ENCODE data around the gene WDR53. TPM values are rescaled to one million over a fixed set of nuclear protein-coding genes. Genes with fewer than 3 reads are reported as not detected.

WDR53 gene
- polyA plus RNA-seq, 1 donor (not counting 4 experiments of a cell fraction or from before 2014, with no cell fraction given): 14.2 TPM

DNA sequence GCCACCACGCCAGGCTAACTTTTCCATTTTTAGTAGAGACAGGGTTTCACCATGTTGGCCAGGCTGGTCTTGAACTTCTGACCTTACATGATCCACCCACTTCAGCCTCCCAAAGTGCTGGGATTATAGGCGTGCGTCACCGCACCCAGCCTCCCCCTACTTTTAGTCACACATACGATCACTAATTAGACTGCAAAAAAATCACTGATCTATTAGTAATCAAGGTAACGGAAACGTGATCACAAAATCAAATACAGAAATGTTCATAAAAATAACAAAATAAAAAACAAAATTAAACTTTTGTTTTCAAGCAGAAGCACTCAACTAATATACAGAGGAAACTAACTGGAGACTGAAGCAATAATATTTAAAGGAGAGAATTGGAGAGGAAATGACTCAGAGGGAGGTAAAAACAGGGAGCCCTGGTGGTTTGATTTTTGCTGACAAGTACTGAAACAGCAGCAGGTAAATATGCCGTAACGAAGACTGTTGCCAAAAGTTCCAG, 4.6 kb downstream of the WDR53 start:
- H3K9ac ChIP-seq (ENCODE audit: control insufficient read depth, extremely low read depth, insufficient read depth, low read length): peak overlapping the region; percentile 5
- dilution Hi-C loops (cut with MboI; ENCODE audit: extremely low pct_ligation_motif_present, low sequenced_read_pairs): no loop called here
- H3K4me2 ChIP-seq (ENCODE audit: control insufficient read depth, extremely low read depth, insufficient read depth, low read depth, low read length): peak overlapping the region; percentile 47
- no peaks in the 10 kb centered on the region for H3K9me3 ChIP-seq (ENCODE audit: control insufficient read depth, low read depth, low read length)
- H3K36me3 ChIP-seq (ENCODE audit: control insufficient read depth in 2 of 2, extremely low read depth in 1 of 2, insufficient read depth in 2 of 2, low read length in 2 of 2): peaks cover 6 to 8% of the 10 kb centered on the region in 2 experiments
- H3K4me3 ChIP-seq (ENCODE audit: control insufficient read depth in 2 of 3, extremely low read depth in 1 of 3, insufficient read depth in 2 of 3, low read depth in 1 of 3, low read length in 3 of 3): peak overlapping the region in 1 of 3 experiments; percentile 39
- peak; percentile 4 for DNase-seq (ENCODE audit: low read depth, low spot score)
- H3K79me2 ChIP-seq (ENCODE audit: control insufficient read depth, insufficient read depth, low read length): peaks cover 28% of the 10 kb centered on the region
- H3K27me3 ChIP-seq (ENCODE audit: control insufficient read depth, extremely low read depth, insufficient read depth, low read length): no peaks in the 10 kb centered on the region
- TF ChIP-seq EZH2 (IDR thresholded peaks at IDR 0.05; ENCODE audit: low read length): no peak
- TF ChIP-seq, protein P1, sequence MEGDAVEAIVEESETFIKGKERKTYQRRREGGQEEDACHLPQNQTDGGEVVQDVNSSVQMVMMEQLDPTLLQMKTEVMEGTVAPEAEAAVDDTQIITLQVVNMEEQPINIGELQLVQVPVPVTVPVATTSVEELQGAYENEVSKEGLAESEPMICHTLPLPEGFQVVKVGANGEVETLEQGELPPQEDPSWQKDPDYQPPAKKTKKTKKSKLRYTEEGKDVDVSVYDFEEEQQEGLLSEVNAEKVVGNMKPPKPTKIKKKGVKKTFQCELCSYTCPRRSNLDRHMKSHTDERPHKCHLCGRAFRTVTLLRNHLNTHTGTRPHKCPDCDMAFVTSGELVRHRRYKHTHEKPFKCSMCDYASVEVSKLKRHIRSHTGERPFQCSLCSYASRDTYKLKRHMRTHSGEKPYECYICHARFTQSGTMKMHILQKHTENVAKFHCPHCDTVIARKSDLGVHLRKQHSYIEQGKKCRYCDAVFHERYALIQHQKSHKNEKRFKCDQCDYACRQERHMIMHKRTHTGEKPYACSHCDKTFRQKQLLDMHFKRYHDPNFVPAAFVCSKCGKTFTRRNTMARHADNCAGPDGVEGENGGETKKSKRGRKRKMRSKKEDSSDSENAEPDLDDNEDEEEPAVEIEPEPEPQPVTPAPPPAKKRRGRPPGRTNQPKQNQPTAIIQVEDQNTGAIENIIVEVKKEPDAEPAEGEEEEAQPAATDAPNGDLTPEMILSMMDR (optimal IDR thresholded peaks at IDR 0.05 in 1 of 3, IDR thresholded peaks at IDR 0.05 in 1 of 3, conservative IDR thresholded peaks at IDR 0.05 in 1 of 3; ENCODE audit: extremely low read depth in 1 of 3, insufficient read depth in 2 of 3, low read length in 3 of 3): no peak
- H3K27ac ChIP-seq (ENCODE audit: control insufficient read depth, insufficient read depth, low read length): peak overlapping the region; percentile 78
- no peak for FAIRE-seq
- peaks cover 25% of the 10 kb centered on the region for H3K4me1 ChIP-seq (ENCODE audit: control insufficient read depth, extremely low read depth, insufficient read depth, low read length)
- no peak overlapping the region for H2AFZ ChIP-seq (ENCODE audit: control insufficient read depth, low read length)
- H3K9me1 ChIP-seq (ENCODE audit: control insufficient read depth, extremely low read depth, insufficient read depth, low read length): no peaks in the 10 kb centered on the region
- H4K20me1 ChIP-seq (ENCODE audit: control insufficient read depth, extremely low read depth, insufficient read depth, low read length): no peaks in the 10 kb centered on the region

DNA sequence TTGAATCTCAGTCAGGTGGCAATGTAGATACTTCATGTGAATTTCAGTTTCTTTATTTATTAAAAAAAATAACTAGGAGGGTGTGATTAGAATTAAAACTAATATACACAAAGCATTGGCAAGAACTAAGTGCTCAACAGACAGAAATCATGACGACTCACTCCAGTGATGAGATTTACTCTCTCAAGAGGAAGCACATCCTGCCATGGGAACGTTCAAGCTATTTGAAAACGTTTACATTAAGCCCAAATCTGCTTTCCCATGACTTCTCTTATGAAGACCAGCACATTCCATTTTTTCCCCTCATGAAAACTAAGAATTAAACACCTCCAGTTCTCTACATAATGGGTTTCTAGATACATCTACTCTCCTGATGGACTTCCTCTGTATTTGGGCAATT, 8.5 kb downstream of the WDR53 start:
- no peaks in the 10 kb centered on the region for H3K27me3 ChIP-seq (ENCODE audit: control insufficient read depth, extremely low read depth, insufficient read depth, low read length)
- peaks cover 3 to 4% of the 10 kb centered on the region in 2 experiments for H3K36me3 ChIP-seq (ENCODE audit: control insufficient read depth in 2 of 2, extremely low read depth in 1 of 2, insufficient read depth in 2 of 2, low read length in 2 of 2)
- H3K4me2 ChIP-seq (ENCODE audit: control insufficient read depth, extremely low read depth, insufficient read depth, low read depth, low read length): no peak overlapping the region
- no peaks in the 10 kb centered on the region for H4K20me1 ChIP-seq (ENCODE audit: control insufficient read depth, extremely low read depth, insufficient read depth, low read length)
- H3K27ac ChIP-seq (ENCODE audit: control insufficient read depth, insufficient read depth, low read length): no peak overlapping the region
- no peak overlapping the region for H2AFZ ChIP-seq (ENCODE audit: control insufficient read depth, low read length)
- TF ChIP-seq EZH2 (IDR thresholded peaks at IDR 0.05; ENCODE audit: low read length): no peak
- TF ChIP-seq, protein P1 (optimal IDR thresholded peaks at IDR 0.05 in 1 of 3, IDR thresholded peaks at IDR 0.05 in 1 of 3, conservative IDR thresholded peaks at IDR 0.05 in 1 of 3; ENCODE audit: extremely low read depth in 1 of 3, insufficient read depth in 2 of 3, low read length in 3 of 3): no peak
- DNase-seq (ENCODE audit: low read depth, low spot score) (no peak), FAIRE-seq (no peak)
- H3K4me1 ChIP-seq (ENCODE audit: control insufficient read depth, extremely low read depth, insufficient read depth, low read length): peaks cover 16% of the 10 kb centered on the region
- no peaks in the 10 kb centered on the region for H3K9me1 ChIP-seq (ENCODE audit: control insufficient read depth, extremely low read depth, insufficient read depth, low read length)
- H3K9ac ChIP-seq (ENCODE audit: control insufficient read depth, extremely low read depth, insufficient read depth, low read length): no peak overlapping the region
- dilution Hi-C loops (cut with MboI; ENCODE audit: extremely low pct_ligation_motif_present, low sequenced_read_pairs): no loop called here
- H3K4me3 ChIP-seq (ENCODE audit: control insufficient read depth in 2 of 3, extremely low read depth in 1 of 3, insufficient read depth in 2 of 3, low read depth in 1 of 3, low read length in 3 of 3): no peak overlapping the region
- H3K9me3 ChIP-seq (ENCODE audit: control insufficient read depth, low read depth, low read length): no peaks in the 10 kb centered on the region
- H3K79me2 ChIP-seq (ENCODE audit: control insufficient read depth, insufficient read depth, low read length): peaks cover 12% of the 10 kb centered on the region

Measured in keratinocyte (primary cell).